ENCODE data around the gene CTNND2.

- no peak for TF ChIP-seq CTCF (IDR thresholded peaks at IDR 0.05; ENCODE audit: poor library complexity, severe bottlenecking)
- TF ChIP-seq REST (IDR thresholded peaks at IDR 0.05; ENCODE audit: borderline replicate concordance), result no peak
- TF ChIP-seq EP300 (conservative IDR thresholded peaks at IDR 0.05; ENCODE audit: poor library complexity, severe bottlenecking), result no peak
- TF ChIP-seq EZH2 (IDR thresholded peaks at IDR 0.05; ENCODE audit: borderline replicate concordance, insufficient read depth, low read length, poor library complexity, severe bottlenecking), result no peak
- TF ChIP-seq TAF1 (IDR thresholded peaks at IDR 0.05; ENCODE audit: low read depth), result no peak
- no peak for TF ChIP-seq POLR2AphosphoS5 (IDR thresholded peaks at IDR 0.05)
- no peak for TF ChIP-seq SMC3 (conservative IDR thresholded peaks at IDR 0.05; ENCODE audit: poor library complexity)
- TF ChIP-seq MXI1 (conservative IDR thresholded peaks at IDR 0.05; ENCODE audit: poor library complexity, severe bottlenecking), result no peak
Measured at GRCh38 chr5:11047030-11047429, 857.2 kb downstream of the CTNND2 start.
